C1 segment of cervical spinal cord (tissue), 14 donors: Measurements from ENCODE around the gene FOXE1.

ENCODE experiments used
- DNase-seq, 14 donors: peaks; one replicate each; lab custom pipeline; 2025; lab: John Stamatoyannopoulos, UW

The FOXE1 gene

DNA sequence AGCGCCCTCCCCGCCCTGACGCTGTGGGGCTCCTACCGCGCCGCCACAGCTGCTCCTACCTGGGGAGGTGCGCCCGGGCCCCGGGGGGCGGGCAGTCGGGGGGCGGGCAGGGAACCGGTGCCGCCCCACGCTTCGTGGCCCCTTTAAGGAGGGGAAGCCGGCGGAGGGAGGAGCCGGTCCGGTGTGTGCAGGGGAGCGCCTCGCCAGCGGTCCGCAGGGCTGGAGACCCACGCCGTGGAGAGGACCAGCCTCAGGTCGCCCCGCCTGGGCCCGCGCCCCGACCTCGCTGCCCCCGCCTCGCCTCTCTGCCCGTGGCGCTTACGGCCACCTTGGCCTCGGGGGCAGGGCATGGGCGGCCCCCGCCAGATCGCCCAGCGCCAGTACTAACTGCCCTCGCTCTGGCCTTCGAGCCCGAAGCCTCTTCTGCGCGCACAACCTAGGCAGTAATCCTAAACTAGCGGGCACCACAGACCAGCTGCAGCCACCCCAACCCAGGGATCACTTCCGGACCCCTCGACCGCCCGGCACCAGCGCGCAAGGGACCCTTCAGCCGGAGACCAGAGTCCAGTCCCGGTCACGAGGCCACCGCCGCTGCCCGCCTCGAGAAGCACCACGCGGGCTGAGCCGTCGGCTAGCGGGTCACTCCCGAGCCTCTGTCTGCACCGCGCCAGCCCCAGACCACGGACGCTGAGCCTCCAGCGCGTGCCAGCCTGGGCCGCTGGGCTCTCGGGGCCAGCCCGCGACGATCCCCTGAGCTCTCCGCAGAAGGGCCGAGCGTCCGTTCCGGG lies at the start of gene FOXE1:
Gene FOXE1, plus strand, starts transcription at position 171 of the 788 bp plus-strand sequence. CDS start 689 bp downstream, outside the sequence.
- no peak for DNase-seq

GRCh38 chr9:97804059-97804365 lies 49.0 kb upstream of the FOXE1 start:
- DNase-seq: no peak

DNA sequence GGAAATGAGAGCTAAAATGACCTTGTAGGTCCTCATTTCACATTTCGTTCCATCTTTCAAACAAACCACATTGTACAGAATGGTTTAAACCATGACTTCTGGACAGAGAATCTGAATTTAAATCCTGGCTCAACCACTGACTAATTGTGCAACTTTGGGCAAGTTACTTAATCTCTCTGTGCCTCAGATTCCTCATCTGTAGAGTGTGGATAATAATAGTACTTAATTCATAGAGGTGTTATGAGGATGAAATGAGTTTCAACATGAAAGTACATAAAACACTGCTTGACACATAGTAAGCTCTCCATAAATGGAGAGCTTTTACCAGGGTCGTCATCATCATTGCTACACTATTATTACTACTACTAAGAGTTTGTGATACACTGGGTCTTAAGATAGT lies 46.3 kb upstream of the FOXE1 start:
- DNase-seq: no peak

DNA sequence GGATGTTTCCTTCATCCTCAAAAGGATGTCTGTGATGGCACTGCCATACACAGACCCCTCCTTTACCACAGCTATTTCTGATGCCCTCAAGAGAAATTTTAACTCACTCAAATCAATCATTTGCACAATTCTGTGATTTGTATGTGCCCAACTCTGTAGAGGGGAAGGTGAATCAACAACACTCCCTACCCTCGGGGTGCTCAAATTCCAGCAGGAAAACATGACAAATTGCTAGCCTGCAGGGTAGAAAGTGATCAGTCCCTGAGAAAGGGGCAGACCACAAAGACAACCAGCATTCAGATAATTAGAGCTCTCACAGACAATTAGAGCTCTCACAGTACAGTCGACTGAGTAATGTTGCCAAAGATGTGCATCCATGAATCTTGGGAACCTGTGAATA lies 45.3 kb upstream of the FOXE1 start:
- no peak for DNase-seq

- DNase-seq: no peak
Observed at GRCh38 chr9:97808415-97808814, 44.6 kb upstream of the FOXE1 start.

GRCh38 chr9:97808972-97809371 lies 44.1 kb upstream of the FOXE1 start:
- DNase-seq: no peak

GRCh38 chr9:97809666-97810344 lies 43.2 kb upstream of the FOXE1 start:
- DNase-seq: no peak

- no peak for DNase-seq
Observed at GRCh38 chr9:97811533-97812246, 41.3 kb upstream of the FOXE1 start.

- DNase-seq: no peak
Observed at GRCh38 chr9:97812247-97812543, 40.8 kb upstream of the FOXE1 start.

GRCh38 chr9:97813072-97813471 lies 40.0 kb upstream of the FOXE1 start:
- no peak for DNase-seq

DNA sequence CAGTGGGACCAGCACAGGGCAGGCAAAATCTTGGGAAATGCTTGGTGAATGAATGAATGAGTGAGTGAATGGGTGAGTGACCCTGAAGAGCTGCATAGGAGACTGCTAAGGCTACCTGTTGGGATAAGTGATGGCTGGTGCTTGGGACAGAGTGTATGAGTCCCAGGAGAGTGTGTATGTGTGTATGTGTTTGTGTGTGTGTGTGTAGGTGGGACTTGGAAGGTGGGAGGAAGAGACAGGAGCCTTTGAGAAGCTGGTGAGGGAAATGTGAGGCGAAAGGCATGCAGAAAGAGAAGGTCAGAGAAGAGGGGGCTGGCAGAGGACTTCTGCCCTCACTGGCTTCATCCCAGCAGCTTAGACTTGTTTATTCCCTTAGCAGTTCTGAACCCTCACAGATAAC lies 33.3 kb upstream of the FOXE1 start:
- DNase-seq: no peak

DNA sequence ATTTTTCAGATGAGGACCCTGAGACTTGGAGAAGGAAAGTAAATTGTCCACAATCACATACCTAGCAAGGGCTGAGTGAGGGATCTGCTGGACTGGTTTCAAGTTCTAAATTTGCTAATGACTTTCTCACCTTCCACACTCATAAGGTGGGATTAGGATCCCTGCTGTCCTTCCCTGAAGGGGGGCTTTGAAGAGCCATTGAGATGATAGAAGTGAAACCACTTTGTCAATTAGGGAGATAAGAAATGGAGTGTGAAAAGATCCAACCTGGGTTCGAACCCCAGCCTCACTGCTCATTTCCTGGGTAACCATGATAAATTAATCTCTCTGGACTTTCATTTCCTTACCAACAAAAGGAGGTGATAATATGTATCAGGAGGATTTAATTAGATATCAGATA lies 32.7 kb upstream of the FOXE1 start:
- DNase-seq: no peak

DNA sequence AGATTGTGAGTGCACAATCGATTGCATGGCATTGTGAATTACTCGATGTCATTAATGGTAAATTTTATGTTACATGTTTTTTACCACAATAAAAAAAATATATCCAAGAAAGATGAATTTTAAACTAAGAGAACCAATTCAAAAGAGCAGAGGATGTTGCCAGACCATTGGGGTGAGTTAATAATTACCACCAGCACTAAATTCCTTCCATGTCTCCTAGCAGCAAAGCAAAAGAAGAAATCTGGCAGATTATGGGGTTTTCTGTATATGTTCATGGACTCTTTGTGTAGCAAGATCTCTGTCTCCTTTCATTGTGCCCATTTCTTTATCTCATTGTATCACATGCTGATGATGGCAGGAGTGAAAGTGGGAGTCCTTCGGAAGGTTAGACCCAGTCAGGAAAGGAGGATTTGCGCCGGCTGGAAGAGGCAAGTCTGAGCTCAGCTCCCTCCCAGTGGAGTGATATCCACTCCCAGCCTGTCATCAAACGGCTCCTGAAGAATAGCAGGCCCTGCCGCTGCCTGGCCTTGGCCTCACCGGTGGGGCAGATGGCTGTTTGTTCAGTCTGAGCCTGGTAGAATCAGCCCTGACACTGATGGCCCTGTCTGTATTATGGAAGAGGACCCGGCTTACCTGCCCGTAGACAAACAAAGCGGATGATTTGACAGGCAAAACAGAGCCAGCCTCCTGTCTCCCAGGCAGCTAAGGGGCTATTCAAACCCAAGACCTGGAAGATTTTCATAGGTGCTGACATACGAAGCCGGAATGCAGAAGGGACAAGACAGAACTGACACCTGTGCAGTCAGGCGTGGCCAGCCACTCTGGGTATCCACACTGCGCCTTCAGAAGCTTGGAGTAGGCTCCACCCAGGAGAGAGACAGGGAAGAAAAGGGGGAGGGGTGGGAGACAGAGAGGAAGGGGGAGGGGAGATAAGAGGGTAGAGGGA lies 21.9 kb upstream of the FOXE1 start:
- no peak for DNase-seq

- DNase-seq: no peak
Observed at GRCh38 chr9:97831843-97832636, 21.0 kb upstream of the FOXE1 start.

- DNase-seq: no peak
Observed at GRCh38 chr9:97840521-97840920, 12.5 kb upstream of the FOXE1 start.

- no peak for DNase-seq
Observed at GRCh38 chr9:97842960-97843359, 10.1 kb upstream of the FOXE1 start.

DNA sequence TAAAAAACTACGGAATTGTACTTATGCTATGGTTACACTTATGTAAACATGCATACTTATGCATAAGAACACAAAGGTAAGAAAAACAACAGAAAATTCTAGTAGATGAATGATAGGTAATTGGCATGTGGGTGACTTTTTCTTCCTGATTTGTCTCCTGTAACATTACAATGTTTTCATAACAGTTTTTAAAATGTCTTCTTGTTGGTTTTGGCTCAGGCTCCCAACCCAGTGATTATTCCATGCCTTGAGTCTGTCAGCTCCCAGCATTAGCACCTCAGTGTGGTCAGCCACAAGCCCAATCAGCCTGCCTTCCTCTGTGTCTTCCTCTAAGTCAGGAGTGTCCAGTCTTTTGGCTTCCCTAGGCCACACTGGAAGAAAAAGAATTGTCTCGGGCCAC lies 7.9 kb upstream of the FOXE1 start:
- no peak for DNase-seq

GRCh38 chr9:97845763-97846162 lies 7.3 kb upstream of the FOXE1 start:
- DNase-seq: no peak

- no peak for DNase-seq
Observed at GRCh38 chr9:97846347-97846746, 6.7 kb upstream of the FOXE1 start.

GRCh38 chr9:97847474-97848214 lies 5.4 kb upstream of the FOXE1 start:
- no peak for DNase-seq

GRCh38 chr9:97848215-97848479 lies 4.9 kb upstream of the FOXE1 start:
- no peak for DNase-seq
